HepG2 (cell line): Measurements from ENCODE around the gene SRP72. TPM values are rescaled to one million over a fixed set of nuclear protein-coding genes. Genes with fewer than 3 reads are reported as not detected.

Experiments
- ATAC-seq: fragments of 200-7000 bp; cut with Tn5 transposase; 3 replicates; pipeline ENCODE4 v1.9.1; 2020; ENCODE audit warnings: mild to moderate bottlenecking, moderate library complexity
- BruUV-seq: library from RNA; stranded (reverse); fragments of 400-500 nt; replicated peaks from 2 replicates; lab custom pipeline; 2021; lab: Mats Ljungman, UMichigan
- CTCF ChIA-PET: fragments of 300-600 bp; formaldehyde crosslinking; extraction: SDS; loops from one replicate; lab custom pipeline; 2021; ENCODE audit warnings: low total read pairs, inconsistent platforms, low intra/inter-chr PET ratio; lab: Yijun Ruan, JAX
- POLR2A ChIA-PET: fragments of 350-600 bp; sonication (Branson Sonifier 250); formaldehyde crosslinking; loops from one replicate; lab custom pipeline; 2020; ENCODE audit warnings: antibody characterized with exemption, inconsistent platforms; lab: Yijun Ruan, JAX
- DNase-seq: peaks from one replicate; pipeline ENCODE4 v3.0.0-alpha.2; 2015; ENCODE audit warnings: low spot score
- FAIRE-seq: peaks from 3 replicates; lab custom pipeline; 2011; peaks lifted over from hg19 to GRCh38; lab: Jason Lieb, UNC
- H2AFZ ChIP-seq: one replicate; pipeline ENCODE4 v1.6.1; 2011; ENCODE audit warnings: low read length, inconsistent platforms
- H3K27ac ChIP-seq: fragments of 300-600 bp; 3 replicates; pipeline ENCODE4 v1.8.0; 2011; ENCODE audit warnings: mixed run types, mild to moderate bottlenecking, mixed read lengths, low read length, inconsistent platforms; ENCODE audit not compliant: insufficient read depth; ENCODE audit errors: extremely low read length
- H3K27me3 ChIP-seq, 2 experiments: fragments of 200-600 bp in 1 of 2; 2 replicates in 1 of 2; 3 replicates in 1 of 2; pipeline versions ENCODE4 v1.6.0 to v1.8.0; 2011; ENCODE audit warnings: low read length in 2 of 2, mild to moderate bottlenecking in 2 of 2, moderate library complexity in 2 of 2, inconsistent platforms in 1 of 2; ENCODE audit not compliant: insufficient read depth in 2 of 2, control insufficient read depth in 1 of 2
- H3K36me3 ChIP-seq, 2 experiments: fragments of 200-600 bp in 1 of 2; replicated peaks in 1 of 2; 2 replicates in 1 of 2; 3 replicates in 1 of 2; pipeline versions ENCODE4 v1.5.1 to v1.8.0; 2011; ENCODE audit warnings: low read length in 2 of 2, inconsistent platforms in 1 of 2; ENCODE audit not compliant: insufficient read depth in 2 of 2, control insufficient read depth in 1 of 2
- H3K4me1 ChIP-seq: 2 replicates; pipeline ENCODE4 v1.5.1; 2012; ENCODE audit warnings: low read length, inconsistent platforms; ENCODE audit not compliant: insufficient read depth
- H3K4me2 ChIP-seq: 2 replicates; pipeline ENCODE4 v1.6.0; 2011; ENCODE audit warnings: low read depth, low read length, inconsistent platforms
- H3K4me3 ChIP-seq, 3 experiments: fragments of 200-600 bp in 1 of 3; sonication (generic), shearing (Covaris generic) in 1 of 3; replicated peaks in 1 of 3; 2 replicates each; pipeline ENCODE4 v1.5.1; 2011 to 2016; ENCODE audit warnings: low read length in 3 of 3, inconsistent platforms in 2 of 3, low read depth in 2 of 3, mild to moderate bottlenecking in 2 of 3, control low read depth in 1 of 3, mixed read lengths in 1 of 3; ENCODE audit not compliant: insufficient read depth in 1 of 3
- H3K79me2 ChIP-seq: one replicate; pipeline ENCODE4 v1.6.1; 2011; ENCODE audit warnings: low read length, inconsistent platforms; ENCODE audit not compliant: insufficient read depth
- H3K9ac ChIP-seq: 2 replicates; pipeline ENCODE4 v1.6.0; 2011; ENCODE audit warnings: mild to moderate bottlenecking, low read depth, low read length, inconsistent platforms; ENCODE audit not compliant: insufficient read depth
- H3K9me3 ChIP-seq: 2 replicates; pipeline ENCODE4 v1.5.1; 2012; ENCODE audit warnings: mild to moderate bottlenecking, low read length
- H4K20me1 ChIP-seq: 2 replicates; pipeline ENCODE4 v1.6.0; 2011; ENCODE audit warnings: inconsistent platforms, mild to moderate bottlenecking, low read length, moderate library complexity; ENCODE audit not compliant: insufficient read depth
- CREB1 ChIP-seq, 2 experiments: fragments of 450-650 bp in 1 of 2; IDR thresholded peaks; 2 replicates each; pipeline ENCODE4 v1.6.1; 2016 to 2017; ENCODE audit warnings: control low read depth in 1 of 2, mild to moderate bottlenecking in 1 of 2, missing compliant biosample characterization in 1 of 2, missing genetic modification characterization in 1 of 2
- FOXK1 ChIP-seq: sonication (generic); formaldehyde crosslinking; IDR thresholded peaks from 2 replicates; pipeline ENCODE4 v1.4.0; 2020; ENCODE audit warnings: low read depth, missing genetic modification reagents, borderline replicate concordance
- KDM5A ChIP-seq: fragments of 200-600 bp; sonication (generic); IDR thresholded peaks from 2 replicates; pipeline ENCODE4 v1.7.0; 2018; ENCODE audit warnings: antibody characterized with exemption, mild to moderate bottlenecking, low read length, borderline replicate concordance
- MTA3 ChIP-seq: sonication (generic); formaldehyde crosslinking; IDR thresholded peaks from 2 replicates; pipeline ENCODE4 v1.4.0; 2020; ENCODE audit warnings: missing genetic modification reagents
- RAD21 ChIP-seq: fragments of 450-650 bp; formaldehyde crosslinking; IDR thresholded peaks from 2 replicates; pipeline ENCODE4 v1.5.0; 2020; ENCODE audit warnings: mild to moderate bottlenecking
- REXO4 ChIP-seq: sonication (generic); formaldehyde crosslinking; IDR thresholded peaks from 2 replicates; pipeline ENCODE4 v1.8.0; 2022; ENCODE audit warnings: missing genetic modification reagents, mild to moderate bottlenecking, borderline replicate concordance
- TCF7 ChIP-seq: sonication (generic); IDR thresholded peaks from 2 replicates; pipeline ENCODE4 v1.6.1; 2016; ENCODE audit warnings: antibody characterized with exemption, low read depth
- ZNF660 ChIP-seq: sonication (generic); formaldehyde crosslinking; IDR thresholded peaks from 2 replicates; pipeline ENCODE4 v1.5.1; 2020; ENCODE audit warnings: mild to moderate bottlenecking, low read depth, missing genetic modification reagents, borderline replicate concordance
- ZNF792 ChIP-seq: IDR thresholded peaks from 2 replicates; pipeline ENCODE4 v1.6.1; 2016
- ZSCAN22 ChIP-seq: sonication (generic); formaldehyde crosslinking; IDR thresholded peaks from 2 replicates; pipeline ENCODE4 v1.4.0; 2020; ENCODE audit warnings: mild to moderate bottlenecking, missing genetic modification reagents
- WGBS: methylation state at CpG from one replicate; pipeline ENCODE4 v1.1.6; 2017; ENCODE audit warnings: low lambda C conversion rate; 5-methylcytosine and 5-hydroxymethylcytosine counted together
- in situ Hi-C: cut with HindIII; loops from 2 replicates; pipeline ENCODE4 v1.10.0; 2017; ENCODE audit warnings: low pct_unique_long_range_greater_than_20kb; ENCODE audit not compliant: extremely low pct_ligation_motif_present
- intact Hi-C: fragments of 100-400 bp; cut with micrococcal nuclease; formaldehyde crosslinking; loops from one replicate; pipeline ENCODE4 v1.10.0; 2022; ENCODE audit not compliant: unreplicated experiment
- polyA plus RNA-seq, 8 experiments: library from polyadenylated mRNA; depleted of rRNA in 3 of 8; stranded (reverse) in 7 of 8; unstranded in 1 of 8; fragments of >200 nt; fragmentation: Illumina TruSeq in 4 of 8; extraction: Trizol in 4 of 8; gene quantifications; 2 replicates each; pipeline versions ENCODE4 v1.2.1 to v1.2.3, GENCODE V29; 2011 to 2016; ENCODE audit warnings: low read depth in 4 of 8, missing spikeins in 1 of 8, mixed read lengths in 1 of 8; ENCODE audit not compliant: insufficient read depth in 1 of 8
- total RNA-seq, 5 experiments: library from RNA; depleted of rRNA; stranded (reverse); fragments of >200 nt; fragmentation: Illumina TruSeq; extraction: Trizol; gene quantifications; 2 replicates each; pipeline ENCODE4 v1.2.3, GENCODE V29; 2016; ENCODE audit warnings: low read depth in 1 of 5
- TF ChIP-seq, protein P1 (sequence below): sonication (generic); formaldehyde crosslinking; IDR thresholded peaks from 2 replicates; pipeline ENCODE4 v1.5.1; 2020; ENCODE audit warnings: mild to moderate bottlenecking, missing genetic modification reagents, moderate library complexity
- TF ChIP-seq, protein P2 (sequence below): sonication (generic); formaldehyde crosslinking; IDR thresholded peaks from 2 replicates; pipeline ENCODE4 v1.5.0; 2020; ENCODE audit warnings: missing genetic modification reagents
- TF ChIP-seq, protein P3 (sequence below): sonication (generic); formaldehyde crosslinking; IDR thresholded peaks from 2 replicates; pipeline ENCODE4 v1.8.0; 2022; ENCODE audit warnings: missing genetic modification reagents, mild to moderate bottlenecking, moderate library complexity, borderline replicate concordance

SRP72 gene
- total and polyA plus RNA-seq, 2 of the 13 experiments (the other 11 are each of a cell fraction or from before 2014, with no cell fraction given), result 64.9 to 75.6 TPM

GRCh38 chr4:56513517-56513916 is 46.1 kb downstream of the SRP72 start (continued):
- TF ChIP-seq FOXK1 (CRISPR knock-in tag) (no peak), MTA3 (CRISPR knock-in tag) (no peak), REXO4 (CRISPR knock-in tag) (no peak), ZNF792 (no peak), RAD21 (CRISPR knock-in tag) (no peak), KDM5A (no peak), ZSCAN22 (CRISPR knock-in tag) (no peak)

- intact Hi-C loops, result no loop called here
- no peaks in the 10 kb centered on the region for H3K9me3 ChIP-seq
- no peak overlapping the region for H2AFZ ChIP-seq
- ChIA-PET POLR2A (no interaction called here), CTCF (no interaction called here)
- peak overlapping the region; percentile 44 to 66 (median 49); a peak in 4 of 6 replicates for H3K4me3 ChIP-seq
- H4K20me1 ChIP-seq, result no peaks in the 10 kb centered on the region
- no peak overlapping the region for H3K27ac ChIP-seq
- H3K9ac ChIP-seq, result no peak overlapping the region
- no peaks in the 10 kb centered on the region for H3K79me2 ChIP-seq
- H3K36me3 ChIP-seq, result no peaks in the 10 kb centered on the region
- no peak for FAIRE-seq
- peak; percentile 12 for DNase-seq
- H3K4me2 ChIP-seq, result peak overlapping the region; percentile 97
- no TSS peak for BruUV-seq
- H3K4me1 ChIP-seq, result peaks cover 10% of the 10 kb centered on the region
- WGBS, result 42% methylated on average over 14 of the region's 68 CpGs
- ATAC-seq, result peak; percentile 93
- in situ Hi-C loops, result no loop called here
- peaks cover 2 to 26% of the 10 kb centered on the region in 2 experiments; a peak in 3 of 5 replicates for H3K27me3 ChIP-seq
- TF ChIP-seq, protein P1, sequence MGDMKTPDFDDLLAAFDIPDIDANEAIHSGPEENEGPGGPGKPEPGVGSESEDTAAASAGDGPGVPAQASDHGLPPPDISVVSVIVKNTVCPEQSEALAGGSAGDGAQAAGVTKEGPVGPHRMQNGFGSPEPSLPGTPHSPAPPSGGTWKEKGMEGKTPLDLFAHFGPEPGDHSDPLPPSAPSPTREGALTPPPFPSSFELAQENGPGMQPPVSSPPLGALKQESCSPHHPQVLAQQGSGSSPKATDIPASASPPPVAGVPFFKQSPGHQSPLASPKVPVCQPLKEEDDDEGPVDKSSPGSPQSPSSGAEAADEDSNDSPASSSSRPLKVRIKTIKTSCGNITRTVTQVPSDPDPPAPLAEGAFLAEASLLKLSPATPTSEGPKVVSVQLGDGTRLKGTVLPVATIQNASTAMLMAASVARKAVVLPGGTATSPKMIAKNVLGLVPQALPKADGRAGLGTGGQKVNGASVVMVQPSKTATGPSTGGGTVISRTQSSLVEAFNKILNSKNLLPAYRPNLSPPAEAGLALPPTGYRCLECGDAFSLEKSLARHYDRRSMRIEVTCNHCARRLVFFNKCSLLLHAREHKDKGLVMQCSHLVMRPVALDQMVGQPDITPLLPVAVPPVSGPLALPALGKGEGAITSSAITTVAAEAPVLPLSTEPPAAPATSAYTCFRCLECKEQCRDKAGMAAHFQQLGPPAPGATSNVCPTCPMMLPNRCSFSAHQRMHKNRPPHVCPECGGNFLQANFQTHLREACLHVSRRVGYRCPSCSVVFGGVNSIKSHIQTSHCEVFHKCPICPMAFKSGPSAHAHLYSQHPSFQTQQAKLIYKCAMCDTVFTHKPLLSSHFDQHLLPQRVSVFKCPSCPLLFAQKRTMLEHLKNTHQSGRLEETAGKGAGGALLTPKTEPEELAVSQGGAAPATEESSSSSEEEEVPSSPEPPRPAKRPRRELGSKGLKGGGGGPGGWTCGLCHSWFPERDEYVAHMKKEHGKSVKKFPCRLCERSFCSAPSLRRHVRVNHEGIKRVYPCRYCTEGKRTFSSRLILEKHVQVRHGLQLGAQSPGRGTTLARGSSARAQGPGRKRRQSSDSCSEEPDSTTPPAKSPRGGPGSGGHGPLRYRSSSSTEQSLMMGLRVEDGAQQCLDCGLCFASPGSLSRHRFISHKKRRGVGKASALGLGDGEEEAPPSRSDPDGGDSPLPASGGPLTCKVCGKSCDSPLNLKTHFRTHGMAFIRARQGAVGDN (CRISPR knock-in tag), result peak; percentile 32; the same call in 1 of the 2 replicates
- TF ChIP-seq, protein P2, sequence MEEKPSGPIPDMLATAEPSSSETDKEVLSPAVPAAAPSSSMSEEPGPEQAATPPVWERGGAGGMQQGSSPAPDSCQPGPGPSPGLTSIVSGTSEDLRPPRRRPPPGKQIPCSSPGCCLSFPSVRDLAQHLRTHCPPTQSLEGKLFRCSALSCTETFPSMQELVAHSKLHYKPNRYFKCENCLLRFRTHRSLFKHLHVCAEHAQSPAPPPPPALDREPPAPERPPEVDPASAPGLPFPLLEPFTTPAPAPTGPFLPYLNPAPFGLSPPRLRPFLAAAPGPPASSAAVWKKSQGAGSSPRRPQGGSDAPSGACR (CRISPR knock-in tag), result no peak
- no peak for TF ChIP-seq TCF7
- TF ChIP-seq ZNF660 (CRISPR knock-in tag), result no peak
- TF ChIP-seq, protein P3, sequence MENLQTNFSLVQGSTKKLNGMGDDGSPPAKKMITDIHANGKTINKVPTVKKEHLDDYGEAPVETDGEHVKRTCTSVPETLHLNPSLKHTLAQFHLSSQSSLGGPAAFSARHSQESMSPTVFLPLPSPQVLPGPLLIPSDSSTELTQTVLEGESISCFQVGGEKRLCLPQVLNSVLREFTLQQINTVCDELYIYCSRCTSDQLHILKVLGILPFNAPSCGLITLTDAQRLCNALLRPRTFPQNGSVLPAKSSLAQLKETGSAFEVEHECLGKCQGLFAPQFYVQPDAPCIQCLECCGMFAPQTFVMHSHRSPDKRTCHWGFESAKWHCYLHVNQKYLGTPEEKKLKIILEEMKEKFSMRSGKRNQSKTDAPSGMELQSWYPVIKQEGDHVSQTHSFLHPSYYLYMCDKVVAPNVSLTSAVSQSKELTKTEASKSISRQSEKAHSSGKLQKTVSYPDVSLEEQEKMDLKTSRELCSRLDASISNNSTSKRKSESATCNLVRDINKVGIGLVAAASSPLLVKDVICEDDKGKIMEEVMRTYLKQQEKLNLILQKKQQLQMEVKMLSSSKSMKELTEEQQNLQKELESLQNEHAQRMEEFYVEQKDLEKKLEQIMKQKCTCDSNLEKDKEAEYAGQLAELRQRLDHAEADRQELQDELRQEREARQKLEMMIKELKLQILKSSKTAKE (CRISPR knock-in tag), result no peak
- no peak for TF ChIP-seq CREB1 (IDR thresholded peaks at IDR 0.05)
- TF ChIP-seq CREB1 (CRISPR knock-in tag; IDR thresholded peaks at IDR 0.05), result no peak
Observed at GRCh38 chr4:56530269-56531148, 63.1 kb downstream of the SRP72 start.
